ENCODE measurements around the gene NLGN1.

NLGN1 gene

GRCh38 chr3:173843060-173843459 lies 445.5 kb downstream of the NLGN1 start:
- no peak for DNase-seq (ENCODE audit: low read depth)

- no peak for DNase-seq (ENCODE audit: low read depth)
Observed at GRCh38 chr3:173846584-173846983, 449.0 kb downstream of the NLGN1 start.

- no peak for DNase-seq (ENCODE audit: low read depth)
Observed at GRCh38 chr3:173849489-173849888, 451.9 kb downstream of the NLGN1 start.

- DNase-seq (ENCODE audit: low read depth), result no peak
Observed at GRCh38 chr3:173857154-173857553, 459.6 kb downstream of the NLGN1 start.

- no peak for DNase-seq (ENCODE audit: low read depth)
Observed at GRCh38 chr3:173862701-173863100, 465.2 kb downstream of the NLGN1 start.

- DNase-seq (ENCODE audit: low read depth), result no peak
Observed at GRCh38 chr3:173863551-173863950, 466.0 kb downstream of the NLGN1 start.

- DNase-seq (ENCODE audit: low read depth), result no peak
Observed at GRCh38 chr3:173865900-173866498, 468.5 kb downstream of the NLGN1 start.

GRCh38 chr3:173869766-173870165 lies 472.2 kb downstream of the NLGN1 start:
- no peak for DNase-seq (ENCODE audit: low read depth)

GRCh38 chr3:173870976-173871375 lies 473.4 kb downstream of the NLGN1 start:
- DNase-seq (ENCODE audit: low read depth), result no peak

- DNase-seq (ENCODE audit: low read depth), result no peak
Observed at GRCh38 chr3:173875790-173876189, 478.2 kb downstream of the NLGN1 start.

GRCh38 chr3:173876476-173876875 lies 478.9 kb downstream of the NLGN1 start:
- DNase-seq (ENCODE audit: low read depth), result no peak

GRCh38 chr3:173887888-173888287 lies 490.3 kb downstream of the NLGN1 start:
- DNase-seq (ENCODE audit: low read depth), result no peak

- DNase-seq (ENCODE audit: low read depth), result no peak
Observed at GRCh38 chr3:173889596-173889995, 492.1 kb downstream of the NLGN1 start.

- no peak for DNase-seq (ENCODE audit: low read depth)
Observed at GRCh38 chr3:173890091-173890490, 492.5 kb downstream of the NLGN1 start.

GRCh38 chr3:173891272-173892100 lies 493.9 kb downstream of the NLGN1 start:
- DNase-seq (ENCODE audit: low read depth), result no peak

GRCh38 chr3:173892547-173892946 lies 495.0 kb downstream of the NLGN1 start:
- no peak for DNase-seq (ENCODE audit: low read depth)

GRCh38 chr3:173893066-173893465 lies 495.5 kb downstream of the NLGN1 start:
- no peak for DNase-seq (ENCODE audit: low read depth)

- DNase-seq (ENCODE audit: low read depth), result no peak
Observed at GRCh38 chr3:173893835-173894234, 496.3 kb downstream of the NLGN1 start.

- no peak for DNase-seq (ENCODE audit: low read depth)
Observed at GRCh38 chr3:173897631-173898030, 500.1 kb downstream of the NLGN1 start.

- DNase-seq (ENCODE audit: low read depth), result no peak
Observed at GRCh38 chr3:173901649-173902048, 504.1 kb downstream of the NLGN1 start.

- DNase-seq (ENCODE audit: low read depth), result no peak
Observed at GRCh38 chr3:173902401-173902800, 504.9 kb downstream of the NLGN1 start.

- no peak for DNase-seq (ENCODE audit: low read depth)
Observed at GRCh38 chr3:173902871-173903270, 505.3 kb downstream of the NLGN1 start.

GRCh38 chr3:173905381-173905780 lies 507.8 kb downstream of the NLGN1 start:
- DNase-seq (ENCODE audit: low read depth), result no peak

GRCh38 chr3:173911446-173911845 lies 513.9 kb downstream of the NLGN1 start:
- DNase-seq (ENCODE audit: low read depth), result no peak
